Testis (tissue), 3 donors: ENCODE data around the gene GNAI2. TPM values are rescaled to one million over a fixed set of nuclear protein-coding genes. Genes with fewer than 3 reads are reported as not detected.

ENCODE experiments used
- DNase-seq: peaks from one replicate; pipeline ENCODE4 v3.0.0-alpha.2; 2019
- H3K27ac ChIP-seq, 2 donors: fragments of 200-600 bp; sonication (generic); one replicate each; pipeline ENCODE4 v1.5.1; 2019
- H3K27me3 ChIP-seq: fragments of 200-600 bp; sonication (generic); one replicate; pipeline ENCODE4 v1.5.1; 2019
- H3K36me3 ChIP-seq: fragments of 200-600 bp; sonication (generic); one replicate; pipeline ENCODE4 v1.5.1; 2017; ENCODE audit warnings: low read depth; ENCODE audit errors: missing control alignments
- H3K4me1 ChIP-seq: fragments of 200-600 bp; sonication (generic); one replicate; pipeline ENCODE4 v1.5.1; 2019
- H3K4me3 ChIP-seq, 2 donors: fragments of 200-600 bp; sonication (generic); one replicate each; pipeline ENCODE4 v1.5.1; 2017 to 2019
- H3K9me3 ChIP-seq: fragments of 200-600 bp; sonication (generic); one replicate; pipeline ENCODE4 v1.5.1; 2017
- POLR2A ChIP-seq: fragments of 450-650 bp; IDR thresholded peaks from one replicate; pipeline ENCODE4 v1.6.1; 2017; ENCODE audit warnings: antibody characterized with exemption, mild to moderate bottlenecking, moderate library complexity
- WGBS, 2 donors: methylation state at CpG; one replicate each; pipeline ENCODE4 v1.1.5; 2018; 5-methylcytosine and 5-hydroxymethylcytosine counted together
- intact Hi-C: fragments of 100-400 bp; cut with DNase I; formaldehyde crosslinking; loops from one replicate; pipeline ENCODE4 v1.15.1; 2023; ENCODE audit warnings: low total_unique reads
- polyA plus RNA-seq: library from polyadenylated mRNA; stranded (reverse); fragments of 350-450 nt; fragmentation: Illumina TruSeq; extraction: RNeasy Lipid Tissue Mini Kit (QIAGEN cat#74804); gene quantifications from one replicate; pipeline ENCODE4 v1.2.3, GENCODE V29; 2014; ENCODE audit warnings: low read depth, low replicate concordance; ENCODE audit not compliant: insufficient read depth
- total RNA-seq, 2 donors: library from RNA; depleted of rRNA; stranded (reverse); fragments of >200 nt; gene quantifications; one replicate each; pipeline ENCODE4 v1.2.3, GENCODE V29; 2016
- TF ChIP-seq, protein P1 (sequence below), 3 experiments: fragments of 450-650 bp in 2 of 3; fragments of 200-600 bp in 1 of 3; sonication (generic) in 1 of 3; IDR thresholded peaks; one replicate each; pipeline ENCODE4 v1.5.1; 2016 to 2019; ENCODE audit warnings: antibody characterized with exemption in 3 of 3, mild to moderate bottlenecking in 2 of 3, moderate library complexity in 1 of 3

Gene GNAI2
- total and polyA plus RNA-seq, 3 donors from 2014 or later: 238 to 343 (median 239) TPM

DNA sequence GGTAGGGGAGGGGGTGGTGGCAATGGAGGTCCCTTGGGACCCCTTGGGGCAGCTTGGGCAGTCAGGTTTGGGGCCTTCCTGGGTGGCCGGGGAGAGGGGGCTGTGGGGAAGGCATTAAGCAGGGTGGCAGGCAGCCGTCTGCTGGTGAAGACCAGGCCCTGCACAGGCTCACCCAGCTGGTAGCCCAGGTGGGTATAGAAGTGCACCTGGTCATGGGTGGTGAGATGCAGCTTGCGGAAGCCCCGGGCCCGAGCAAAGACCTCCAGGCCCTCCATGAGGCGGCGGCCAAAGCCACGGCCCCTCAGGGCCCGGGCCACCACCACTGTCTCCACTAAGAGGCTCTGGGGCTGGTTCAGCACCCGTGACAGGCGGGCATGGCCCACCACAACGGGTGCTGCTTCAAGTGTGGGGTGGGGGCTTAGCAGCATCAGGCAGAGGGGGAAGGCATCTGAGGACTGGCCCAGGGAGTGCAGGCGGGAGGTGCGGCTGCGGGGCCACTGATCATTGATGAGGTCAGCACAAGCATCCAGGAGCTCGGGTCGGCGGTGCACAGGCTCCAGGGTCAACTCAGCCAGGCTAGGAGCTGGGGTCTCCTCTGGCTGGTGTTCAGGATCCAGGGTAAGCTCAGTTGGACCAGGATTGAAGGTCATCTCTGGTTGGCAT, 60.8 kb downstream of the GNAI2 start:
- WGBS, 2 donors: 94 to 96% methylated on average over 9 to 18 of the region's 18 CpGs

DNA sequence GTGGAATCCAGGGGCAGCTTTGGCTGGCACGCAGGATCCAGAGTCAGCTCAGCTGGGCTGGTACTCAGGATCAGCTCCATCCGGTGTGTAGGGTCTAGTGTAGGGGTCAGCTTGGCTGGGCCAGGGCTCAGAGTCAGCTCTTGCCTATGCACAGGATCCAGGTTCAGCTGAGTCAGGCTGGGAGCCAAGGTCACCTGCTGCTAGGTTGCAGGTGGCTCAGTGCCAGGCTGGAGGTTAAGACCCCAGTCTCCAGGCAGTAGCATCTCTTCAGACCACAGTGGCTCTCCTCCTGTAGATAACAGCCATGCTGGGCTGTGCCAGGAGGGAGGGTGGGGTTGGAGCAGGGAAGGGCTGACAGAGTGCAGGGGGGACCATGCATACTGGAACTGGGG, 61.4 kb downstream of the GNAI2 start:
- no peak for DNase-seq
- Histone ChIP-seq H3K4me1 (peaks cover 21% of the 10 kb centered on the region), H3K27ac (no peak overlapping the region)

More for the DNA sequence above, 60.8 kb downstream of the GNAI2 start:
- TF ChIP-seq, protein P1, sequence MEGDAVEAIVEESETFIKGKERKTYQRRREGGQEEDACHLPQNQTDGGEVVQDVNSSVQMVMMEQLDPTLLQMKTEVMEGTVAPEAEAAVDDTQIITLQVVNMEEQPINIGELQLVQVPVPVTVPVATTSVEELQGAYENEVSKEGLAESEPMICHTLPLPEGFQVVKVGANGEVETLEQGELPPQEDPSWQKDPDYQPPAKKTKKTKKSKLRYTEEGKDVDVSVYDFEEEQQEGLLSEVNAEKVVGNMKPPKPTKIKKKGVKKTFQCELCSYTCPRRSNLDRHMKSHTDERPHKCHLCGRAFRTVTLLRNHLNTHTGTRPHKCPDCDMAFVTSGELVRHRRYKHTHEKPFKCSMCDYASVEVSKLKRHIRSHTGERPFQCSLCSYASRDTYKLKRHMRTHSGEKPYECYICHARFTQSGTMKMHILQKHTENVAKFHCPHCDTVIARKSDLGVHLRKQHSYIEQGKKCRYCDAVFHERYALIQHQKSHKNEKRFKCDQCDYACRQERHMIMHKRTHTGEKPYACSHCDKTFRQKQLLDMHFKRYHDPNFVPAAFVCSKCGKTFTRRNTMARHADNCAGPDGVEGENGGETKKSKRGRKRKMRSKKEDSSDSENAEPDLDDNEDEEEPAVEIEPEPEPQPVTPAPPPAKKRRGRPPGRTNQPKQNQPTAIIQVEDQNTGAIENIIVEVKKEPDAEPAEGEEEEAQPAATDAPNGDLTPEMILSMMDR (IDR thresholded peaks at IDR 0.05): no peak
- no peak for TF ChIP-seq POLR2A
- DNase-seq: no peak
- Histone ChIP-seq H3K27me3 (no peaks in the 10 kb centered on the region), H3K27ac (no peak overlapping the region), H3K4me1 (peaks cover 21% of the 10 kb centered on the region), H3K36me3 (no peaks in the 10 kb centered on the region), H3K4me3 (no peak overlapping the region), H3K9me3 (no peaks in the 10 kb centered on the region)
- intact Hi-C loops: no loop called here

DNA sequence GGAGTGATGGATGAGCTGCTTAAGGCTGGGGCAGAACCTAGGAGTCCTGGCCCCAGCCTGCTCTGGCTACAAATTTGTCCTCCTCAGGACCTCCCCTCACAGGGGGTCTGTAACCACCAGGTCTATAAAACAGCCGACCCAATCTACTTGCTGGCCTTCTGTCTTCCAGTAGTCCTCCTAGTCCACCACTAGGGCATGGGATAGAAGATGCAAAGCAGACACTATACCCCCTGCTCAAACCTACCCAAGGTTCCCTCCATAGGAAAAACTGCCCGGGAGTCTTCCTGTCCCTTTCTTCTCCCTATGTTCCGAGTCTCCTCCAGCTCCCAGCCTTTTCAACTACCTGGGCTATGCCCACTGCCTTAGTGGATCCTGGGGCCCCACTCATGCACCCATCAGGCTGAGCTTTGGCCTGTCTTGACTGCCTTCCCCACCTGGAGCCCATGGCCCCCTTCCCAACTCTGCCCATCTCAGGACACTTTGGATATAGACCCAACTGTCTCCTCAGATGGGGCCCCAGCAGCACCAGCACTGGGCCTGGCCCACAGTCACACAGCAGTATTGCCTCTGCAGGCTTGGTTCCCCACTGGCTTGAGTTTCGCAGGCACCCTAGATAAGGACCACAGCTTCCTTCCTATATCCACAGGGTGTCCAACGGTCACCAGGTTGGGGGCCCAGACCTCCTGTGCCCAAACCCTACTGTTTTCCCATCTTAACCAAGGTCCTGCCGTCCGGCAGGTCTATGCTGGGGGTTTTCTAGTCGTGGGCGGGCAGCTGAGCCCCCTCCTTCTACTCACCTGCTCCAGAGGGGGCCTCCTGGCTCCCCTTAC, 62.1 kb downstream of the GNAI2 start:
- intact Hi-C loops: no loop called here
- no peak for TF ChIP-seq POLR2A
- TF ChIP-seq, protein P1 (IDR thresholded peaks at IDR 0.05): peak in 2 of 3 experiments; percentile 12 to 20
- H3K27me3 ChIP-seq: no peaks in the 10 kb centered on the region
- H3K4me3 ChIP-seq: peak overlapping the region in 1 of 2 donors; percentile 81
- no peaks in the 10 kb centered on the region for H3K36me3 ChIP-seq
- WGBS, 2 donors: 33 to 51% methylated on average over 9 of the region's 9 CpGs
- peaks cover 20% of the 10 kb centered on the region for H3K4me1 ChIP-seq
- DNase-seq: no peak
- H3K27ac ChIP-seq: peak overlapping the region; percentile 78 to 87
- H3K9me3 ChIP-seq: no peaks in the 10 kb centered on the region

More for the DNA sequence above, 61.4 kb downstream of the GNAI2 start:
- no peaks in the 10 kb centered on the region for H3K36me3 ChIP-seq
- H3K27me3 ChIP-seq: no peaks in the 10 kb centered on the region
- no peaks in the 10 kb centered on the region for H3K9me3 ChIP-seq
- TF ChIP-seq POLR2A: no peak
- TF ChIP-seq, protein P1 (IDR thresholded peaks at IDR 0.05): no peak
- intact Hi-C loops: no loop called here
- H3K4me3 ChIP-seq: no peak overlapping the region
- 75 to 93% methylated on average over 2 of the region's 2 CpGs for WGBS, 2 donors

DNA sequence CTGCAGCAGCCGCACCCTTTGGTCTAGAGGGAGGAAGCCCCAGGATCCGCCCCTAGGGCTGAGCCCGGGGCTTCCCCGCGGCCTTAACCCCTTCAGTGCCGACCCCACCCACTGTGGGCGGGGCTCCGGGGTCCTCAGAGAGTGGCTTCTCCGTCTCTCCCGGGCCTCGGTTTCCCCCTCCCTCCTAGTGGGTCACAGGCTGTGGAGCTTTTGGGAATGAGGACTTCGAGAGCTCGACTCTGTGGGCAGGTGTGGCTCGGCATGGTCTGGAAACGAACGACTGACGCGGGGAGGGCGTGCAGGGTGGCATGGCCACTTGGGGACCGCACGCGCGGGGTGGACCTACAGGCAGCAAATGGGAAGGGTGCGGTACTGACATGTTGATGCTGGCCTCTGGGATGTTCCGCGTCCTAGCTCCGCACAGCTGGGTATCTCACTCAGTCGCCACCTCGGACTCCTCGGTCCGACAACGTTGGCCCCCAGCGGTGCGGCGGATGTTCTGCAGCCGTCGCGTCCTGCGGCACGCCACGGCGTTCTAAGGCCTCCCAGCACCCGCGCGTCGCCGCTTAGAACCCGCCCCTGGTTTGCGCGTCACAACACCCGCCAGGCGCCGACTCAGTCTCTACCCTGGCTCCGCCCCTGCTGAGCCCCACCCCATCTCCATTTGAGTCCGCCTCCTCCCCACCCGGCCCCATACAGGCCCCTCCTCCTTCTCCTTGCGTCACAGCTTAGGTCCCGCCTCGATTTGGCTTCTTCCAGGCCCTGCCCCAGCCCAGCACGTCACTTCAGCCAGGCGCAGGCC, 63.0 kb downstream of the GNAI2 start, which contains the start of the genes HYAL3 and NAA80:
Gene HYAL3 (minus strand): TSS at position 570 of the 802 bp plus-strand sequence. CDS start 3,803 bp downstream, outside the sequence.
Gene NAA80 (minus strand): TSS at position 570 of the 802 bp plus-strand sequence. CDS start 1,942 bp downstream, outside the sequence.
- 0% methylated on average over 32 to 56 of the region's 61 CpGs for WGBS, 2 donors

More for the DNA sequence above, 63.0 kb downstream of the GNAI2 start, which contains the start of the genes HYAL3 and NAA80:
- Histone ChIP-seq H3K27ac (peak within 1 kb of the TSS; percentile 78 to 87), H3K4me1 (peaks cover 25% of the 10 kb centered on the region), H3K27me3 (no peaks in the 10 kb centered on the region), H3K4me3 (peak within 1 kb of the TSS; percentile 63 to 81), H3K36me3 (no peaks in the 10 kb centered on the region), H3K9me3 (no peaks in the 10 kb centered on the region)
- TF ChIP-seq POLR2A: peak; percentile 65
- TF ChIP-seq, protein P1 (IDR thresholded peaks at IDR 0.05): peak in 2 of 3 experiments; percentile 42 to 64
- peak; percentile 100 for DNase-seq
- intact Hi-C loops: no loop called here
